GM21737 (cell line): ENCODE results near the gene FRMD1.

Experiments used
- ATAC-seq: cut with Tn5 transposase; IDR thresholded peaks from one replicate; pipeline ENCODE4 v1.9.1; 2021; ENCODE audit warnings: mild to moderate bottlenecking, moderate library complexity; ENCODE audit not compliant: unreplicated experiment

FRMD1 gene

DNA sequence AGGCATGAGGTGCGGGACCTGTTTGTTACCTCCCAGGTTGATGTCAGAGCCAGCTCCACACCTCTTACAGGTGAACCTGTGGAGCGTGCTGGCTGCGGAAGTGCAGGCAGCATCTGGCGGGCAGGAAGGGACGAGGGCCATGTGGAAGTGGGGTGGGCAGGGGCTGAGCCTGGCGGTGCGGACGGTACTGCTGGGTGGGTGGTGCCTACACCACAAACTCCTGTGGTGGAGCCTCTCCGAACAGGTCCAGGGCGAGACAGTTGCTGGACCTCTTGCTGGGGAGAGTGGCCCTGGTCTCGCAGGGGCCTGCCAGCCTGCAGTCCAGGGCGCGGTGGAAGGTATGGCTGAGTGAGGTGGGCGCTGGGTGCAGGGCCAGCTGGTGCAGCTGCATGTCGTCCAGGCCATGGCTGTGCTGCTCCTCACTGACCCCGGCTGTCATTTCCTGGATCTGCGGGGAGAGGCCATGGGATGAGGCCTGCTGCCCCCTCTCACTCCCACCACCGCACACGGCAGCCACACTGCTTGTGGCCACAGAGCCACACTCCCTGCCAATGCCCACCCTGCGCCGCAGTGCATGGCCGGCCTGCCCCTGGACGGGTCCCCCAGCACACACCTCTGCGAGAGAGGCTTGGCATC is 22.0 kb downstream of the FRMD1 start:
- no peak for ATAC-seq

DNA sequence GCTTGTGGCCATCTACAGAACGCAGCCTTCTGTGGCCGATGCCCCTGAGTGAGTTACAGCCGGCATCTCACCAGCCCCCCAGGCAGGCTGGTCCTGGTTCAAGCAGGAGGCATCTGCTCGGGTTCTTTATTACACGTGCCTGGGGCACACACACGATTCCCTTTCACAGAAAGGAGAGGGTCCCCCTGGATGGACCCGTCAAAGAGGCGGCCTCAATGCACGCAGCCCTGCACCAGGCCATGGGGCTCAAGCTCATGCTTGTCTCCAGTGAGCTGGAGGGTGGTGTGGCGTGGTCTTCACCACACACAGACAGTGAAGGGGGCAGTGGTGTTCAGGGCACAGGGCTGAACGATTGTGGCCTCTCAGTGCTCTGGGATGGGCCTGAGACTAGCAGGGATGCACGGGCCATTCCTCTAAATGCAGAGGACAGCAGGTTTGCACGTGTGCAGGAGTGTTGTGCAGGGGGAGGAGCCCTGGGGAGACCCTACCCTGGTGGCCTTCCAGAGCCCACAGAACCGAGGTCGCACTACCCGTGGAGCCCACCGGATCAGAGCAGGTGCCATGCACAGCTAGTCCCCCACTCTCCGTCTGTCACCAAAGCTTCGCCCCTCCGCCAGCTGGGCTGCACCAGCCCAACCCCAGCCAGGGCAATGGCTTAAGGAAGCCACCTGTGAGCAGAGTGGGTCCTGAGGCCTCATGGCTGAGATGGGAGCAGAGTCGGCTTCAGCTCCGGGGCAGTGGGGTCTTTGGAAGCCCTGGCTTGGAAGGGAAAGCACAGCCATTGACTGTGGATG is 23.1 kb downstream of the FRMD1 start:
- ATAC-seq, result no peak

DNA sequence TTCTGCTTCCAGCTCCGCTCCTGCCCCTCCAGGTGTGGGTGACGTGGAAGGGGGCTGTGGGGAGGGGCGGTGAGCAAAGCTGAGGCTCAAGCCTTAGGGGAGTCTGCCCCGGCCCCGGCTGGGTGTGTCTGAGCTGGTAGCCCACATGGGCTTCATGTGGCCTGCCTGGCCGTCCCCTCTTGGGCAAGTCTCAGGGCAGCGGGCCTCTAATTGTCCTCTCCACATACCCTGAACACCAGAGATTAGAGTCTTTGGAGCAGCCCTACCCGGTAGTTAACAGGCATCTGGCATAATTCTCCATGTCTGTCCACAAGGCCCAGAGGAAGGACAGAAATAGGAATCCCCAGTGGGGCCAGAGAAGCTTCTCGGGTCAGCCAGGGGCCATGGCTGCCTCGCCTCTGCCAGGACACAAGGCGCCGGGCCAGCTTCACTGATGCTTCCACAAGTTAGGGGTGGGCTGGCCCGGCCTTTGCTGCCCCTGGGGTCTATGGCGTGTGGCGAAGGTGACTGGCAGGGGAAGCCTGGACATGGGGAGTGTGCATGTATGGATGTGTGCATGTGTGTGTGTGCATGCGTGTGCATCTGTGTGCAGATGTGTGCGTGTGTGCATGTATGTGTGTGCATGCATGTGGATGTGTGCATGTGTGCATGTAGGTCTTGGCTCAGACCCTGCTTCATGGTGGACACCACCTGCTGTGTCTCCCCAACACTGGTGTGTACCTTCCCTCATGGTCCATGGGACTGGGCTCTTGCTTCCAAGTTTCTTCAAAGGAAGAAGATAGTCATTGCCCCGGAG is 24.0 kb downstream of the FRMD1 start:
- no peak for ATAC-seq

DNA sequence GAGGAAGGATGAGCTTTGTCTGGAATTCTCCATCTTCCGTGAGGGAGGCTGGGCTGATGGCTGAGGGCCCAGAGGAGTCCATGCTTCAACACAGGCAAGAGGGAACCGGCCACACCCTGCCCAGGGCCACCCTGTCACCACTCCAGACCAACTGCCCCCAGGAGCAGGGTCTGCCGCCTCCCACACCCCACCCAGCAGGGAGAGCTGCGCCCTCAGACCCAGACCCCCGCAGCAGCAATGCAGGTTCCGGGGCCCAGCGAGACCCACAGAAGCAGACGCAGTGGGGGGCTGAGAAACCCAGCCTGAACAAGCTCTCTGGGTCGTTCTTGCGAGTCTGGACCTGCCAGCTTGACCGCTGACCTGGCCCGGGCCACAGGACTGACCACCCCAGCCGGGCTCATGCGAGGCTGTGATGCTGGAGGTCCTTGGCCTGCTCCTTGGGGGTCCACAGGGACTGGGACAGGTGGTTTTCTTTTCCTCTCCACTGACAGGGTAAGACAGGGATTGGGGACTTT is 25.0 kb downstream of the FRMD1 start:
- ATAC-seq, result no peak

DNA sequence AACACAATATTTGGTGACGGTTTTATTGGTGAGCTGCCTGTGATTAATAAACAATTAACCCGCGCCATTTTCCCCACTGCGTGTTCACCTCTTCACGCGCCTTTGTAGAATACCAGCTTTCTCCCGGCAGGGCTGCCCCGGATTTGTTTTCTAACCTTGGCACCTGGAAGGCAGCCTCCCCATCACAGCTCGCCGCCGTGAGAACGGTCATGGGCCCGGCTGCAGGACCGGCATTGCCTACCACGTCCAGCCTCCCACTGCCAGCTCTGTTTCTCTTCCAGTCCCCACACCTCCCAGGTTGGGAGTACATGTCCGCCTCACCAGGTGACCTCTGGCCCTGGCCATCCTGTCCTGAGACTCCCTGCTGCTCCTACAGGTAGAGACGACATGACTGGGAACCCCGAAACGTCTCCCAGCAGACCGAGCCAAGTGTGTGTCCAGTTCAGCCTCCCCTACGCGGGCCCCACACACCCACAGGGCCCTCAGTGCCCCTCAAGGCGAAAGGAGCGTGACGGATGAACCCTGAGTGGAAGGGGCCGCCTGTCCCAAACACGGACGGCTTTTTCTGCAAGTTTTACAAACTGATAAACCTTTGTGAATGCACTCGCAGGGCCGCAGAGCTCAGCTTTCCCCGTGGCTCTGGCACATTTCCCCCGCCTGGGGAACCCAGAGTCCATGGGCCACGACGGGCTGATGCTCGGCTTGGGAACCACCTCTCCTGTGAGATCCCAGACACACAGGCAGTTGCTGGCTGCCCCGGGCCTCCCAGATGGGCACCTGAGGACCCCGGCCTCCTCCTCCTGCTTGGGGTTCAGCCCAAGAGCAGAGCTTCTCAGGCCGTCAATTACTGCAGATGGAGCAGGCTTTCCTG is 25.7 kb downstream of the FRMD1 start:
- no peak for ATAC-seq

DNA sequence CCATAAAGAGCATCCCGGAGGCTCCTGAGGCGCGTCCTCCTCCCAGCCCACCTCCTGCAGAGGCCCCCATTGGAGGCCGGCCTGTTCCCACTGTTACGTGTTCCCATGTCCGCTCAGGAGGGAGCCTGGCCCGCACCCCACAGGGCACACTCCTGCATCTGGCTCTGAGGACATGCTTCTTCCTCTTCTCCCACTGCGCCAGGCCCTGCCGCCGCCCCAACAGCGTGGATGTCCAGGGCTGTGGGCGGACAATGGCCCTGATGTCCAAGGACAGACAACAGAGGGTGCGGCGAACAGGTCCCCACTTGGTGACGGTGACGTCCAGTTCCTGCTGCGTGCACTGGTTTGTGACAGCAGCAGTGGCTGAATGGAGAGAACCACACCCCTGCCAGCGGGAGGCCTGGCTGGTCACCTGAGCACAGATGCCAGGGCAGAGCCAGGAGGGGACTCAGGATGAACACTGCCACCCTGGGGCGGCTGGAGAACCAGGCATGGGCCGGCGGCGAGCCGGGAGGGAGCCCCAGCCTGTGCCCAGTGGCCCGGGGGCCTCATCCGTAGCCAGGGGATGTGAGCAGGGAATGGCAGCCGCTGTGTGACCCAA is 26.6 kb downstream of the FRMD1 start:
- no peak for ATAC-seq

DNA sequence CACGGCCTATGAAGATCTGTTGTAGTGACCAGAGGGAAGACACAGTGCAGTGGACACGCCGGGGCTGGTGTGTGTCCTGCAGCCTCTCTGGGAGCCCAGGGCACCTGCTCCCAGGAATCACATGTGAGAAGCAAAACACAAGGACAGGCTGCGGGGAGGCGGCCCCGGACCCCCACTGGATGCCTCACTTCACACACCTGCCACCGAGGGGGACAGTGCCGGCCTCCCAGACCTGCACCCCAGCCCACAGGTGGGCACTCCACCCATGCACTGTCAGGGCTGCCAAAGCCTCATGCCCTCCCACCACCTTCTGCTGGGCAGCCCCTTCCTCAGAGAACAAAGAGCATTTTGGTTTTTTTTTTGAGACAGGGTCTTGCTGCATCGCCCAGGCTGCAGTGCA is 27.4 kb downstream of the FRMD1 start:
- no peak for ATAC-seq

DNA sequence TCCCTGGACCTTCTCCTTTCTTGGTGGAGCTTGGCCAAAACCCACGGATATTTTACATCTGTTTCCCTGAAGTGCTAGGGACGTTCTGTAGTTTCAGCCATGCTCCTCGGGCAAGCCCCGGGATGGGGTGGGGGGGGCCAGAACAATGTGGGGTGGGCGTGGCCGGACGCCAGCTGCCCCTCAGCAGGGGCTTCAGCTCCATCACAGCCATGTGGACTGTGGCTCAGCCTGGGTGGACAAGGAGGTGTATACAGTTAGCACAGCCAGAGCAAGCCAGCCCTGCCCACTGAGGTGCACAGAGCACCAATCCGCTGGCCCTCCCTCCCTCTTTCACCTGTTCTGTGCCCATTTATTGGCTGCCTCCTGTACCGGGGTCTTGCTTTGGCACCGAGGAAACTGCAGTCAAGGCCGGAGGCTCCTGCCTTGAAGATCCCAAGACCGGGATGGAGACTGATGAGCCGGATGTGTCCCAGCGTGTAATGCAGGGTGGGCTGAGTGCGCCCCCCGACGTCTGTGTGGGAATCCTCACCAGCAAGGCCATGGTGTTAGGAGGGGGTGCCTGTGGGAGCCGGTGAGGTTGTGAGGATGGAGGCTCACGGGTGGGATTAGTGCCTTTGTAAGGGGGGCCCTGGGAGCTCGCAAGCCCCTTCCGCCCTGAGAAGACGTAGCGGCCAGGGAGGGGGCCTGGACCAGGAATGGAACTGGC is 28.0 kb downstream of the FRMD1 start:
- ATAC-seq, result no peak

DNA sequence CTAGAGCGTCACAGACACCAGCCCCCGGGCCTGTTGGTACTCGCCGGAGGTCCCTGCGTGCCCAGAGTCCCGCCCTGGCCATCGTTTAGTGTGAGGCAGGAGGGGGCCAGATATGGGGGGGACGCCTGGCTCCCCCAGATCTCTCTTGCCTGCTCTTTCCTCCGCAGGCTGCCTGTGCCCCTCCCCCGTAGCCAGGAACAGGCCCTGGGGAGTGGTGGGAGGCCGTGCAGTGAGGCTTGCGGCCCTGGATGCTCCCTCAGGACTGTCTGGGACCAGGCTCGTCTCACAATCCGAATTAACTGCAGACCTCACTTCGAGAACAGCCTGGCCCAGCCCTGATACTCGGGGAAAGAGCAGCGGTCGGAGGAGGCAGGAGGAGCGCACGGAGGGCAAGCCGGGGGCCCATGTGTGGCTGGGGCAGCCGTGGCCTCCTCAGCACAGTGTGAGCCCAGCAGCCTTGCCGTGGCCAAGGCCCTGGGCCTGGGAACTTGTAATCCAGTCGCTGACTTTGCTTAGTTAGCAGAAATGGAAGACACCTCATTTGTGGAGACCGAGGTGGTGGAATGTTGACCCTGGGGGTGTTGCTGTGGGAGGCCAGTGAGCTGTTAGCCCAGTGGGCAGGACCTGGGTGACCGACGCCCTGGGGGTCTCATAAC is 28.7 kb downstream of the FRMD1 start:
- ATAC-seq, result no peak

DNA sequence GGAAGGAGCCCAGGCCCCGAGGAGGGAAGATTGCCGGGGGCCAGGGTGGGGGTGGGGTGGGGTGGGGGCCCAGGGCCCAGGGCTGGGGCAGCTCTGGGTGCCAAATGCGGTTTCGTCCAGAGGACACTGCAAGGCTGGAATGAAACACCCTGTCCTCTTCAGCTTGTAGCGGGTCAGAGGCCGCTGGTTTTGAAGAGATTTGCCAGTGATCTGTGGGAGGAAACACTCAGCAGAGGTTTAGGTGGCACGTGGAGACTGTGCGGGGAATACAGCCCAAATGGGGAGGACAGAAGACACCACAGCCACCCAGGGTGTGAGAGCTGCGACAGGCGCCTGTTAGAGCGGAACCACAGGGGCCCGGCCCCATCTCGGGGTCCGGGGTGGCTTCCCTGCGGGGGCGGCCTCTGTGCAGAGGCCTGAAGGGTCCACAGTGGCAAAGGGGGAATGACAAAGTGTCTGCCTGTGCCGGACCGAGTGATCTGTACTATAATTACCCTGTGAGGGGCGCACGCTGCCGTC is 29.2 kb downstream of the FRMD1 start:
- ATAC-seq, result no peak

DNA sequence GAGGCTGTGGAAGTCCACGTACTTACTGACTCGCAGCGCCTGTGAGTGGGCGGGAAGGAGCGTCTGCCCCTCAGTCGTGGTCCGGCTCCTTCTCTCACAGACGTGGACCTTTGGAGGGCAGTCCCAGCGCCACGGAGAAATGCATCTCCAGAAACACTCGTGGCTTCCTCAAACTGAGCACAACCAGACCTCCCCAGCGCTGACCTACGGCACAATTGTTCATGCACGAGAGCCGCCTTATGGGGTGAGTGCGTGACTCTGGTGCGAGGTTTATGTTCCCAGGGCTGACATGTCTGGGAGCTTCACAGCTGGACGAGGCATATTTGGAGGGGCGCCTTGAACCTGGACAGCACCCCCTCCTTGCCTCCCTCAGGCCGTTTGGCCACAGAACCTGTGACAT is 29.7 kb downstream of the FRMD1 start:
- ATAC-seq, result no peak

DNA sequence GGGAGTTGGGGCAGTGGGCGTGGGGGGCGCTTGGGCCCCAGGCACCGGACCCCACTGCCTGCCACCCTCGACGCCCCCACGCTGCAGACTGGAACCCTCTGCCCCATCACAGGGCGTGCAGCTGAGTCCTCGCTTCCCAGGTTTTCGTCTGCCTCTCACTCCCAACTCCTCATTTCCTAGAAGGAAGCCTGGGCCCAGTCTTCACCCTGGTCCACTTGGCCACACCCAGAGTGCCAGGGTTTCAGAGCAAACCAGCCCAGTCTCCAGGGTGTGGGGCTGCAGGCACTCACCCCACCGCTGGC is 30.3 kb downstream of the FRMD1 start:
- no peak for ATAC-seq

DNA sequence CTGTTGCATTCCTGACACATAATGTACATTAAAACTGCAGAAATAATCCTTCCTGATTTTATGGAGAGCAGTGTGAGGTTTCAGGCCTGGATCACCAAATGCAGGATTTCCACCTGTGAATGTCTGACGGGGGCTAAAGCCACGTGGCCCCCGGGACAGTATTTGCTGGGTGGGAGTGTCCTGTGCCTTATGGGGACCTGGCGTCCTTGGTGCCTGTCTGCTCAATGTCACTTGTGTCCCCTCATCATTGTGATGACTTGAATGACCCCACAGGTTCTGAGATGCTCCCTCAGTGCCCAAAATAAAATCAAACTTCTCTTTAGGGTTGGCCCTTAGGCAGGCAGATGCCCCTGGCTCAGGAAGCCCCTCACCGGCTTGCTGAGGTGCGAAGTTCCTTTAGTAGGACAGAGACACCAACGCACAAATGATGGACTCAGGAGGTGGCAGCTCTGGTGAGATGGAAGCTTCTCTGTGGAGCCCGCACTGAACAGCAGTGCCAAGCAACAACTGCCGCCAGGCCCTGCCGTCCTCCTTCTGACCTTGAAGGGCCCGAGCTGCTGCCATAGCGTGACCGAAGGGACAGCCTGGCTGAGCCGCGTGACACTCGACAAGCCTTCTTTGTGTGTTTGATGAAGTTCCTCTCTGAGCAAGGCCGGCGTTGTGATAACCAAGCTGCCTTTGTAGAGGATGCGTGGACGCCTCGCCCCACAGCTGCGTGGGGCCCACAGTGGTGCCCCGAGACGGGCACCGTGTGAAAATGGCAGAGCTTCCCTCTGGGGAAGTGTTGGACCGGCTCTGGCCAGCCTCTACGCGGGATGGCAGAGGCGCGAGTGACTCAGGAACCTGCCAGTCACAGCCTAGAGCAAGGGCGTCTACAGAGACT is 30.9 kb downstream of the FRMD1 start:
- ATAC-seq, result no peak

DNA sequence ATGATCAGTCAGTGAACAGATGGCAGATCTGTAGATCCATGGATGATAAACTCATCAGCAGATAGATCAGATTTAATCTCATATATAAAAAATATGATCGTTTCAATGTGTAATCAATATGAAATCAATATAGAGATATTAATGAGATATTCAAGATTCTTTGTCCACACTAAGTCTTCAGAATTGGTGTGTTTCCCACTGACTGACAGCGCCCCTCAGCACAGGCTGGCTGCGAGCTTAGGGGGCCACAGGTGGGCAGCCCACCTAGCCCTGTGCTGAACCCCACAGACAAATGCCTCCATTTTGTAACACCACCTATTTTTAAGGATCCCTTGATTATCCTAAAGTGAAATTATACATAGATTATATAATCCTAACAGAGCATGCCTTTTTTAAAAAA is 32.3 kb downstream of the FRMD1 start:
- no peak for ATAC-seq

DNA sequence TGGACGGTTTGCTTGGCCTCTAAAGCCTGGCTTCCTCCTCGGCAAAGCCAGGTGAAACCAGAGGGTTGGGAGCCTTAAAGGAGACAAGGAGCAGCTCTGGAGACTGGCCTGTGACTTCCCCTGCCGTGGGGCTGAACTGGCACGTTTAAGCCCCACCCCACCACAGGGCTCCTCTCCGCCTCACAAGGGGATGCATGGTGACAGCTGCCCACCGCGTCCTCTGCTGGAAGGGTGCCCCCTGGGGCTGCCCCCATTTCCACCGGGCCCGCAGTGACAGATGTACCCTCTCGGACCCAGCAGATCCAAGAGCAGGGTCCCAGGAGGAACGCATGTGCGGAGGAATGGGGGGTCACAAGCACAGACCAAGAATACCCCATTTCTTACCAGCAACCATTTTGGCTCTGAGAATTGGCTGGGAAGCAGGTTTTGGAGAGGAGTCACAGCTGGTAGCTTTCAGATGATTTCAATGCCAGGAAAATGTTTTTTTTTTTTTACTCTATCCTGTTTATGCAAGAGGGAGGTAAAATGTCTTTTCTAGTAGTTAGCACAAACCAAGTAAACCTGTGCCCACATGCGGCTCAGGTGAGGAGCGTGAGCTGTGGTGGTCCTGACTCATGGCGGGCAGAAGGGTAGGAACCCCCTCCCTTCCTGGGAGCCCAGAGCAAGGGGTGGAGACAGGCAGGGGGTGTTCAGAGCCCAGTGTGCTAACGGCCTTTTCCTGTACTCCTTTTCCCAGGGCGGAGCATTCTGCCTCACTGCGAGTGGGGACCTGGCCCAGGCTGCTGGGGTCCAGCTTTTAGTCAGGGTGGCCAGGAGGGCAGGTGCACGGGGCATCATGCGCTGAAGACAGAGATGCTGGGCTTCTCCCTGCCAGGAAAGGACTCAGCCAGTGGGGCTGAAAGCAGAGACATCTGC is 33.0 kb downstream of the FRMD1 start:
- no peak for ATAC-seq

DNA sequence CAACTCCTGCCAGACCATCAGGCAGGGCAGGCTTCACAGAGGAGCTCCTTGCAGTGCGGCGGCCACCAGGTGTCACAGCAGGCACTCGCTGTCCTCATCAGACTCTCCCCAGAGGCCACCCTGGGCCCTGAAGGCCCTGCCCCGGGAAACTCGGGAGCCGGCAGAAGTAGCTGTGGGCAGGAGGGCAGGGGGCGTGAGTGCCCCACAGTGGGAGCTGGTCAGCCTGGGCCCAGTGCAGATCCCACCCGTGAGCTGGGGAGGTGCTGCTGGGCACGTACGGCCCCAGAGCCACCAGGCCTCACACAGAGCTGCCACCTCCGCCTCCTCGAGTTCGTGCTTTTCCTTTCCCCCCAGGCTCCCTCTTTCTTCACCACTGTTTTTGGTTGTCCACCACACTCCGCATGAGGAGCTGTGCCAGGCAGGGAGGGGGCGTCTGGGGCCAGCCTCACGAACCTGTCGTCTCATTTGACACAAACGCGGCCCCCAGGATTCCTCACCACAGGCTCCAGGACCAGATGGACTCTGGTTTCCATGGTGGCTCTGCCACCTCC is 33.8 kb downstream of the FRMD1 start:
- no peak for ATAC-seq
